ENCODE data around the gene RFPL4AL1.
"Not testable (repeated sequence)": the region's sequence is repeated elsewhere in the genome, so short reads cannot be mapped to it uniquely, and the experiment has no call there.

RFPL4AL1 gene

DNA sequence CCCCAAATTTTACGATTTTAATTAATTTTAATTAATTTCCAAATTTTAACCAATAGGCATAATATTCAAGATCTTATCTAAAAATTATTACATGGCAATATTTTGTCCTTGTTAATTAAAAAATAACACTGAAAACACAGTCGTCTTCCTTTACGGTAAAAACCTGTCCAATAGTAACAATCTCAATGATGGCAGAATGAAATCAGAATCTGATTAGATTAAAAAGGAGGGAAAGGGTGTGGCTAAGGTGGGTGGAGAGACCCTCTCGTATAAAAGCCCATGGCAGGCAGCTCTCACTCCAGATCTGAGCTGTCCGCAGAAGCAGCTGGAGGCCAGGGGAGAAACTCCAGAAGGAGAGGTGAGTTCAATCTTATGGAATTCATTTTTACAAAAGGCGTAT lies at the start of gene RFPL4AL1:
Gene RFPL4AL1 (plus strand): TSS at position 301 of the 400 bp plus-strand sequence. CDS start 2,687 bp downstream, outside the sequence.
- DNase-seq (ENCODE audit: extremely low read depth in 1 of 2, low read depth in 1 of 2): not testable (repeated sequence)

DNA sequence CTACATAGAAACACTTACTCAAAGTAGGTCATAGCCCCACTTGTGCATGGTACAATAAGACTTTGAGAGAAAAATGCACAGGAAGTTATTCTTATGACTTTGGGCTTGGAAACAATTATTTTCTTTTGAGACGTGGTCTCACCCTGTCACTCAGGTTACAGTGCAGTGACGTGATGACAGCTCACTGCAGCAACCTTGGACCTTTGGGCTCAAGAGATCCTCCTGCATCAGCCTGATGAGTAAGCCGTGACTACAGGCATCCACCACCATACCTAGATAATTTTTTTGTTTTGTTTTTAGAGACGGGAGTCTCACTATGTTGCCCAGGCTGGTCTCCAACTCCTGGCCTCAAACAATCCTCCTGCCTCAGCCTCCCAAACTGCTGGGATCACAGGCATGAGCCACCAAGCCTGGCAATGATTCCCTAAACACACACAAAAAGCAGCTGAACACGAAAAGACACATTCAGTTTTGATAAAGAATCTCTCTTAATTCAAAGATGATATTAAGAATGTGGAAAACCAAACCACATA lies 48.6 kb upstream of the RFPL4AL1 start:
- no peak for DNase-seq (ENCODE audit: extremely low read depth in 1 of 2, low read depth in 1 of 2)

DNA sequence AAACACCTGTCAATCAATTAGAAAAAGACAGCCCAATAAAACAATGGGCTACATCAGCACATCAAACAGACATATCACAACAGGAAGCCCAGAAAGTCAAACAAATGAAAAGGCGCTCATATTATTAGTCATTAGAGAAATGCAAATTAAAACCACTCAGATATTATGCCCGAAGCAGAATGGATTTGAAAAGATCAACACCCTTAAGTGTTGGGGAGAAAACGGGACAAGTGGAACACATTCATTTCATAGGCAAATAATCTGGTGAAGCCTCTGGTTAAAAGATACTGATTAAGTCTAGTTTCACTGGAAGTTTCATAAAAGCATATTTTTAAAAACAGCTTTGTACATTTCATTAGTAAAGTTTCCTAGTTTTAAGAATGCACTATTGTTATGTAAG lies 48.1 kb upstream of the RFPL4AL1 start:
- no peak for DNase-seq (ENCODE audit: extremely low read depth in 1 of 2, low read depth in 1 of 2)

DNA sequence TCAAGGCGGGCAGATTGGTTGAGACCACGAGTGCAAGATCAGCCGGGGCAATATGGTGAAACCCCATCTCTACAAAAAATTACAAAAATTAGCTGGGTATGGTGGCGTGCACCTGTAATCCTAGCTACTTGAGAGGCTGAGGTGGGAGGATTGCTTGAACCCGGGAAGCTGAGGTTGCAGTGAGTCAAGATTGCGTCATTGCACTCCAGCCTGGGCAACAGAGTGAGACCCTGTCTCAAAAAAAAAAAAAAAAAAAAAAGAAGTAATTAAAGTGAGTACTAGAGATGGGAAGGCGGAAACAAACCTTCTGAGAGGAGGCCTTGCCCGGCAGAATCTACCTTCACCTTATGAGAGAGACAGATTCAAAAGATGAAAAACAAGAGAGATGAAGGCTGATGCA lies 45.4 kb upstream of the RFPL4AL1 start:
- no peak for DNase-seq (ENCODE audit: extremely low read depth in 1 of 2, low read depth in 1 of 2)

DNA sequence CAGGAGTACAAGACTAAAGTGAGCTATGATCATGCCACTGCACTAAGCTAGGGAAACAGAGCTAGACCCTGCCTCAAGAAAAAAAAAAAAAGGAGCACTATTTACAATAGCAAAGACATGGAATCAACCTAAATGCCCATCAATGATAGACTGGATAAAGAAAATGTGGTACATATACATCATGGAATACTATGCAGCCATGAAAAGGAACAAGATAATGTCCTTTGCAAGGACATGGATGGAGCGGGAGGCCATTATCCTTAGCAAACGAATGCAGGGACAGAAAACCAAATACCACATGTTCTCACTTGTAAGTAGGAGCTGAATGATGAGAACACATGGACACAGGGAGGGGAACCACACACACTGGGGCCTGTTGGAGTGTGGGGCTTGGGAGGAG lies 38.5 kb upstream of the RFPL4AL1 start:
- not testable (repeated sequence) for DNase-seq (ENCODE audit: extremely low read depth in 1 of 2, low read depth in 1 of 2)

DNA sequence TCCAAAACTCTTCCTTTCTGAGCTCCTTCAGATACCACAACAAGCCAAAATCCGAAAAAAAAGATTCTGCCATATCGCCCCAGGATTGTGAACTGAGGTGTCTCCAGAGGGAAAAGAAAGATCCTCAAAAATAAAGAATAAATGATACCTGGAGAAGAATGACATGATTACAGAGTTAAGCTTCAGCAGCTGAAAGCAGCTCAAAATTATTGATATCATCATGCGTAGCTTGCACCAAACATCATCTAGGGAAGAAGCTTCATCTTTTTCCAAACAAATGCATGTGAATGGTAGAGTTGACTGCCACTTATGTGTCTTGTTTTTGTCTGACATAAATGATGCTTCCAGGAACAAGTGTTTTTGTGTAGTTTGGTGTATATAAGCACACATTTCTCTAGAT lies 30.6 kb upstream of the RFPL4AL1 start, which contains the start of gene NLRP9:
Gene NLRP9 (minus strand): TSS at position 101 of the 400 bp plus-strand sequence. CDS start 28 bp downstream, at position 73.
- DNase-seq (ENCODE audit: extremely low read depth in 1 of 2, low read depth in 1 of 2): no peak

DNA sequence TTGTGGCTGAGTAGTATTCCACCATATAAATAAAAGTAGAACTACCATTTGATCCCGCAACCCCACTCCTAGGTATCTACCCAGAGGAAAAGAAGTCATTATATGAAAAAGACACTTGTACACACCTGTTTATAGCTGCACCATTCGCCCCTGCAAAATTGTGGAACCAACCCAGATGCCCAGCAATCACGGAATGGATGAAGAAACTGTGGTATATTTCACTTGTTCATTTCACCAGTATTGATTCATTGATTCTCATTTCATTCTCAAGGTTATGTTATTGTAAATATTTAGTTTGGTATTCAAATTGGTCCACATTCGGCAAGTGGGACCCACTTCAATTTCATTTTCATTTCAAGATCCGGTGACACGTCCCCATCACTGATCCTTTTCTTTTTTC lies 18.2 kb upstream of the RFPL4AL1 start:
- no peak for DNase-seq (ENCODE audit: extremely low read depth in 1 of 2, low read depth in 1 of 2)

DNA sequence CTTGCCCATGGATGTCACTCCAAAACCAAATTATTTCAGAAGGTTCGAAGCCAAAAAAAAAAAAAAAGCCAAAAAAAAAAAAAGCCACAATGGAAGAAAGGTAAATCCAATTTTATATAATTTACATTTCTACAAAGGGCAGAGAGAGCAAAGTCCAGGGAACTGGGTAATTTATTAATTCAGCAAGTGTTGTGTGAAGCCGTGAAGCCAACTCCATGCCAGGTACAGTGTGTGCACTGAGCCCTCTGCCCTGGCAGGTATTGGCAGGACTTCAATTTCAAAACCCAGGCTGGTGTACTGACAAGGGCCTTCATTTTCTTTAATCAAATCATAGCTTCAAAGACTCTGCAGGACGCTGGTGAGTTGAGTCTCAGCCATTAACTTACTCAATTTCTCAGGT lies 15.5 kb upstream of the RFPL4AL1 start:
- no peak for DNase-seq (ENCODE audit: extremely low read depth in 1 of 2, low read depth in 1 of 2)

DNA sequence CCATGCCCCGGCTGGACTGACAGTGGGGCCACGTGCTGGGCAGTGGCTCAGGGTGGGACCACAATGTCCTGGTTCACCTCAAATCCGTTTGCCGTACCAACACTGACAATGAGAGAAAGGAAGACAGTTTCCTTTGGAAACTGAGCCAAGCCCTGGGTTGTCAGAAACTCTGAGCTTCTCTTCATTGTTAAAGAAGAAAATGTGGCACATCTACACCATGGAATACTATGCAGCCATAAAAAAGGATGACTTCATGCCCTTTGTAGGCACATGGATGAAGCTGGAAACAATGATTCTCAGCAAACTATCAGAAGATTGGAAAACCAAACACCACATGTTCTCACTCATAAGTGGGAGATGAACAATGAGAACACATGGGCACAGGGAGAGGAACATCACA lies 12.1 kb upstream of the RFPL4AL1 start:
- not testable (repeated sequence) for DNase-seq (ENCODE audit: extremely low read depth in 1 of 2, low read depth in 1 of 2)

DNA sequence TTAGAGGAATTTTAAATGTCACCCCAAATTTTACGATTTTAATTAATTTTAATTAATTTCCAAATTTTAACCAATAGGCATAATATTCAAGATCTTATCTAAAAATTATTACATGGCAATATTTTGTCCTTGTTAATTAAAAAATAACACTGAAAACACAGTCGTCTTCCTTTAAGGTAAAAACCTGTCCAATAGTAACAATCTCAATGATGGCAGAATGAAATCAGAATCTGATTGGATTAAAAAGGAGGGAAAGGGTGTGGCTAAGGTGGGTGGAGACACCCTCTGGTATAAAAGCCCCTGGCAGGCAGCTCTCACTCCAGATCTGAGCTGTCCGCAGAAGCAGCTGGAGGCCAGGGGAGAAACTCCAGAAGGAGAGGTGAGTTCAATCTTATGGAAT lies 10.1 kb upstream of the RFPL4AL1 start, which contains the start of gene RFPL4A:
Gene RFPL4A (plus strand): TSS at position 301 of the 400 bp plus-strand sequence. CDS start 2,704 bp downstream, outside the sequence.
- DNase-seq (ENCODE audit: extremely low read depth in 1 of 2, low read depth in 1 of 2): not testable (repeated sequence)

DNA sequence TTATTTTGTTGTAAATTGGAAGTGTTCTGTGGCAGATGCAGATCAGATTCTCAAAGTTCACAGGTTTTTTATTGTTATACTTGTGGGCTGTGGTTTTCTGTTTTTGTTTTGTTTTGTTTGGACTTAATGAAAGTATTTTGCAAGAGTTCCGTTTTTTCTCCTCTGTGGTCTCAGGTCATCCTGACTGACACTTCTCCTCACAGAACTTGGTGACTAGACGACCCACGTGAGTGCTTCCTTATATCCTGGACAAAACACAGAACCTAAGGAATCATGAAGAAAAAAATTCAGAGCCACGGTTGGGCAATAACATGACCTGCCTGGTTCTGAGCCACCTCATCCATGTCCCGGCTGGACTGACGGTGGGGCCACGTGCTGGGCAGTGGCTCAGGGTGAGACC lies 2.5 kb upstream of the RFPL4AL1 start:
- DNase-seq (ENCODE audit: extremely low read depth in 1 of 2, low read depth in 1 of 2): no peak

DNA sequence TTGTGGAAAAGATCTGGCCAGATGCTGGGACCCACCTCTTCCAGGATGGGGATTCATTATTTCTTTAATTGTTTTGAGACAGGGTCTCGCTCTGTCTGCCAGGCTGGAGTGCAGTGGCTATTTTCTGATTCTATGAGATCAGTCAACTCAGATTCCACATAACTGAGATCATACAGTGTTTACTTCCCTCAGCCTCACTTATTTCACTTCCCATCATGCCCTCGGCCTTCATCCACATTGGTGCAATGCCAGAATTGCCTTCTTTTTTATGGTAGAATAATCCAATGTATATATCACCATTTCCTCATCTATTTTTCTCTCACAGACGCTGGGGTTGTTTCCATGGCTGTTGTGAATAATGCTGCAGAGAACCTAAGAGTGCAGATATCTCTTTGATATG lies 714 bp downstream of the RFPL4AL1 start:
- DNase-seq (ENCODE audit: extremely low read depth in 1 of 2, low read depth in 1 of 2): not testable (repeated sequence)

DNA sequence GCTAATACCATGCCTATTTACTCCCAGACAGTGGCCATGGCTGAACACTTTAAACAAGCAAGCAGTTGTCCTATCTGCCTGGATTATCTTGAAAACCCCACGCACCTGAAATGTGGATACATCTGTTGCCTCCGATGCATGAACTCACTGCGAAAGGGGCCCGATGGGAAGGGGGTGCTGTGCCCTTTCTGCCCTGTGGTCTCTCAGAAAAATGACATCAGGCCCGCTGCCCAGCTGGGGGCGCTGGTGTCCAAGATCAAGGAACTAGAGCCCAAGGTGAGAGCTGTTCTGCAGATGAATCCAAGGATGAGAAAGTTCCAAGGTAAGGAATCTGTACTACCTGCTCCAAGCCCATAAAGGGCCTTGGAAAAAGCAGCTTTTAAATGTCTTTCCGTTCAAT lies 8.6 kb downstream of the RFPL4AL1 start:
- DNase-seq (ENCODE audit: extremely low read depth in 1 of 2, low read depth in 1 of 2): no peak

DNA sequence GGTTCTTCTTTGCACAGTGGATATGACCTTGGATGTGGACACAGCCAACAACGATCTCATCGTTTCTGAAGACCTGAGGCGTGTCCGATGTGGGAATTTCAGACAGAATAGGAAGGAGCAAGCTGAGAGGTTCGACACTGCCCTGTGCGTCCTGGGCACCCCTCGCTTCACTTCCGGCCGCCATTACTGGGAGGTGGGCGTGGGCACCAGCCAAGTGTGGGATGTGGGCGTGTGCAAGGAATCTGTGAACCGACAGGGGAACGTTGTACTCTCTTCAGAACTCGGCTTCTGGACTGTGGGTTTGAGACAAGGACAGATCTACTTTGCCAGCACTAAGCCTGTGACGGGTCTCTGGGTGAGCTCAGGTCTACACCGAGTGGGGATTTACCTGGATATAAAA lies 9.4 kb downstream of the RFPL4AL1 start:
- DNase-seq (ENCODE audit: extremely low read depth in 1 of 2, low read depth in 1 of 2): no peak

DNA sequence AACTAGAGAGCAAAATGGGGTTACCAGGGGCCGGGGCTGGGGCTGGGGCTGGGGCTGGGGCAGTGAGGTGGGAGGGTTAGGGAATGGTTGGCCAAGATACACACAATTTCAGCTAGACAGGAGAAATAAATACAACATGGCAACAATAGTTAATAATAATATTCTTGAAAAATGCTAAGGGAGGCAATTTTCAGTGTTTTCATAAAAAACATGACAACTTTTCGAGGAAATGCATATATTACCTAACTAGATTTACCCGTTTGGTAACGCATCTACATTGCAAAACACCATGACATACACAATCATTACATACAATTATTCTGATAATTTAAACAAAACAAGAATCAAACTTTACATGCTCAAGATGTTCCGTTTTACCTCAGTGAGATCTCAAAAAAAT lies 12.2 kb downstream of the RFPL4AL1 start:
- DNase-seq (ENCODE audit: extremely low read depth in 1 of 2, low read depth in 1 of 2): no peak

DNA sequence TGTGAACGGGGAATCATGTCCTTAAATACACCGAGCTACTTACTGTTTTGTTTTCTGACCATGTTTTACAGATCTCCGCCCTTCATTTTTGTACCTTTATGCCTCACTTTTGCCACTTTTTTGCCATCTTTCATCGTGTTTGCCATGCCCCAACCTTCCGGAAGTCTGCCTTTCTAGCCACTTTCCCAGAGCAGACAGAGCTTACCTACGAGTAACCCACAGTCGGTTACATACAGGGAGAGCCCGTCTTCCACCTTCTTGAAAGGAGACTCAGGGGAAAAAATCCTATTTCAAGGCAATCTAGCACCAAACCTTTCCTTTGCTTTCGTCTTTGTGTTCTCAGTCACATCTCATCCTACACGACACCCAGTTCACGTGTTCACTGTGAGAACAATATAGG lies 26.1 kb downstream of the RFPL4AL1 start:
- DNase-seq (ENCODE audit: extremely low read depth in 1 of 2, low read depth in 1 of 2): no peak

DNA sequence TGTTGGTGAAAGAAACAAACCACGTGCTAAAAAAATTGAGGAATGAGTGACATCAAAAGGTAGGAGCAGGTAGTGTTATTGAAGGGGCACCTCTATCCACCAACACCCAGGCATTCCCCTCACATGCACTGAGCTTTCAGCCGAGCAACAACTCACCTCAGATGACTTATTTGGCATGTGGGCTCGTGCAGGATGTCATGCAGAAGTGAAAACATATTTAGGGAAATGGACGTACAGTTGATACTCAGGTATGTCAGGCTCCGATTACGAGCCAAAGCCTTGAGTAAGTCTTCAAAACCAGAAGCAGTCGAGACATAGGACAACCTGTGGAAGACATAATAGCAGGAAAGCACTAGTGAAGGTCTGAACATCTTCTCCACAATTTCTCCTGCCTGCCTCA lies 32.5 kb downstream of the RFPL4AL1 start:
- DNase-seq (ENCODE audit: extremely low read depth in 1 of 2, low read depth in 1 of 2): no peak

DNA sequence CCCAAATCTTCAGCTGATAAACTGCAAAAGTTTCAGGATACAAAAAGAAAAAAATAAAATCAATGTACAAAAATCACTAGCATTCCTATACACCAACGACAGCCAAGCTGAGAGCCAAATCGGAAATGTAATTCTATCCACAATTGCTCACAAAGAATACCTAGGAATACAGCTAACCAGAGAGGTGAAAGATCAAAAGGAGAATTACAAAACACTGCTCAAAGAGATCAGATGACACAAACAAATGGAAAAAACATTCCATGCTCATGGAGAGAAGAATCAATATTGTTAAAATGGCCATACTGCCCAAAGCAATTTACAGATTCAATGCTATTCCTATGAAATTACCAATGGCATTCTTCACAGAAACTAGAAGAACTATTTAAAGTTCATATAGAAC lies 33.4 kb downstream of the RFPL4AL1 start:
- DNase-seq (ENCODE audit: extremely low read depth in 1 of 2, low read depth in 1 of 2): no peak

DNA sequence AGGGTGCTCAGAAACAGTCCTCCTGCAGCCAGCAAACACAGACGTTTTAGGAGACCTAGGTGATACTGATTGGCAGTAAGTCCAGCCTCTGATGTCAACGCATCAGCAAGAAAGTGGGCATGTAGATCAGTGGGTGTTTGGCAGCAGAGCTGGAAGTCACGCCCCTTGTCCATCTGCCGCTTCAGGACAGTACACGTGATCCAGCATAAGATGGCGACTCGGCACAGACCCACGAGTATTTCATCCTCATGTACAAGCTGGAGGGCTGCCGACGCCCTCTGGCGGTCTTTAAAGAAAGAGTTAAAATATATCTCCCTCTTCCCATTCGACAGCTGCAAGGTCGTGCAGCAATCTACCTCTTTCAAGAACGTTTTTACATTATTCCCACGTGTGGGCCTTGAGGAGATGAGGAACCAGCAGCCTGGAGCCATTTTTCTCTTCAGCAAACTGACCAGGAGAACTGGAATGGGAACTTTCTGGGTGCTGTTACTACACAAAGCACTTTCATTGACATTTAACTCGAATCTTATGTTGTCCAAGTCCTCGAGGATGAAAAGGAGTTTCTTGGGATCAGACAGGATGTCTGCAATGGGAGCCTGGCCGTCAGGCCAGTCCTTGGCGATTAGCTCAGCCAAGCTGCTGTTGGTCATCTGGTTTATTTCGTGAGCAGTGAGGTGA lies 40.6 kb downstream of the RFPL4AL1 start:
- DNase-seq (ENCODE audit: extremely low read depth in 1 of 2, low read depth in 1 of 2): no peak

DNA sequence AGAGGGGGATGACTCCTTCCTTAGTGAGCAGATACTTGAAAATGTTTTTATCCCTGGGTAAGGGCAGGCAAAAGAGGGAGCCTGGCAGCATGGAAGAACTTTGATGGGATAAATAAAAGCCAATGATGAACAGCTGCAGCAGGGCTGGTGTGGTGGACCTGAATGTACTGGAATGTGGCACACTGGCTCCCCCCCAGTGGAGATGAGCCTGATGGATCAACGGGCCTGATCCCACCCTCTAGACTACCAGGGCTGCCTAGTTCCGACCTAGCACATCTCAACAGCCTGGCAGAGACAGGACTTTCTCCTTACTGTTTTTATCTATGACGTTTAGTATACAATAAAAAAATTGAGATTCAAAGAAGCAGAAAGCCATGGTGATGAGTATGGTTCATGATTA lies 42.4 kb downstream of the RFPL4AL1 start:
- no peak for DNase-seq (ENCODE audit: extremely low read depth in 1 of 2, low read depth in 1 of 2)

DNA sequence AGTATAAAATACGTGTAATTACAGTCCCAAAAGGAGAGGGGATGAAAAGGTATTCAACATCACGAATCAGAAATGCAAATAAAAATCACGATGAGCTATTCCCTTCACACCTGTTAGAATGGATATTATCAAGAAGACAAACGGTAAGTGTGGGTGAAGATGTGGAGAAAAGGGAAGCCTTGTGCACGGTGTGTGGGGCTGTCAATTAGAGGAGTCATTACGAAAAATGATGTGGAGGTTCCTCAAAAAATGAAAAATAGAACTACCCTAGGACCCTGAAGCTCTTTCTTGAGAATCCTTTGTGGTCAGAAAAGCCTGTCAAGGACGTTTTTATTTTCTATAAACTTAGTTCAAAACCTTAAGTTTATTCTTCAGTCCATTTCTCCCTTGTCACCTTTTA lies 43.5 kb downstream of the RFPL4AL1 start:
- no peak for DNase-seq (ENCODE audit: extremely low read depth in 1 of 2, low read depth in 1 of 2)

DNA sequence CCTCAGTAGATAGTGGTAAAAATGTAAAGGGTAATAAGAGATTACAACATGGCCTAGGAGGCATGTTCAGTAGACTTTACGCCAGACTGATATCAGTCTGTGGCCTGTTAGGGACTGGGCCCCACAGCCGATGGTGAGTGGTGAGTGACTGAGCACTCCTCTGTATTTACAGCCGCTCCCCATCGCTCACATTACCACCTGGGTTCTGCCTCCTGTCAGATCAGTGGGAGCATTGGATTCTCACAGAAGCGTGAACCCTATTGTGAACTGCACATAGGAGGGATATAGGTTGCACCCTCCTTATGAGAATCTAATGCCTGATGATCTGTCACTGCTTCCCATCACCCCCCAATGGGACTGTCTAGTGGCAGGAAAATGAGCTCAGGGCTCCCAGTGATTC lies 45.0 kb downstream of the RFPL4AL1 start:
- no peak for DNase-seq (ENCODE audit: extremely low read depth in 1 of 2, low read depth in 1 of 2)

DNA sequence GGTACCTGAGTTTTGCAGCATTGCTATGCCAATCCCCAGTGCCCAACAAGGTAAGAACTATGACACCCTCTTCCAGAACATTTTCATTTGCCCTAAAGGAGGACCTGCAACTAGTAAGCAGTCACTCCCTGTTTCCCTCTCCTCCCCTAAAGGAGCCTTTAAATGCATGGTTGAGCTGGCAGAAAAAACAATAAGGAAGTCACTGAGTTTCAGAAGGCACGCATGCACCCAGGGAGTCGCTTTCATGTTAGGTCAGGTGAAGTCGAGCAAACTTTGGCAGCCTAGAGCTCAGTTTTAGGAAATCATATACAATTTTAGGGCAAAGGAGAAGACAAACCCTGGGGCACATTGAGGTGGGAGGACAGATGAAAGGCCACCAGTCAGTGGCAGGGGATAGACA lies 51.1 kb downstream of the RFPL4AL1 start:
- no peak for DNase-seq (ENCODE audit: extremely low read depth in 1 of 2, low read depth in 1 of 2)

Measured in activated CD8-positive, alpha-beta memory T cell treated with anti-CD3 and anti-CD28 coated beads for 1 hour (primary cell).